Skeletal muscle cell (primary cell): ENCODE results near the gene CHST5.
"Not testable (repeated sequence)": the region's sequence is repeated elsewhere in the genome, so short reads cannot be mapped to it uniquely, and the experiment has no call there.

Source experiments
- DNase-seq: peaks from one replicate; pipeline ENCODE4 v3.0.0-alpha.2; 2010; ENCODE audit warnings: low read depth
- H3K4me3 ChIP-seq: 2 replicates; pipeline ENCODE4 v1.5.1; 2011; ENCODE audit warnings: low read depth, mild to moderate bottlenecking, control low read depth, low read length, moderate library complexity

Gene CHST5

GRCh38 chr16:75555213-75555706 is 19.4 kb upstream of the CHST5 start:
- DNase-seq, result peak; percentile 72
- peak overlapping the region; percentile 91 for H3K4me3 ChIP-seq

- no peak for DNase-seq
- H3K4me3 ChIP-seq, result no peak overlapping the region
Observed at GRCh38 chr16:75552951-75553350, 17.0 kb upstream of the CHST5 start.

DNA sequence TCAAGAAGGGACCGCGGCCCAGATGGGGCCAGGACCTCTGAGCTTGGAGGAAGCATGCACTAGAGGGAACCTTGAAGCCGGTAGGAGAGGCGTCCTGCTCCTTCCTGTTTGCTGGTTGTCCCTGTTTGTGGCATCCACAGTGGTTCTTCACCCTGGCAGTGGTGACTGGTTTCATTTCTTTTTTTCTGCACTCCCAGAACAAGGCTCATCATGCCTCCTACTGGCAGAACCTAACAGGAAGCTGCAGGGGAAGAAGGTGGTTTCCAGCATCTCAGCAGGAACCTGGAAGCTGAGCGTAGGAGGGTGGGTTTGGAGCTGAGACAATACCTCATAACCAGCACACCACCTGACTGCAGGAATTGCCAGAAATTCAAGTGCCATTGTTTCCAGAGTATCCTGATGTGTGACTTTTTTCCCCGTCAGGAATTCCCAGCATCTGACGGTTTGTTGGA is 14.3 kb upstream of the CHST5 start:
- no peak for DNase-seq

DNA sequence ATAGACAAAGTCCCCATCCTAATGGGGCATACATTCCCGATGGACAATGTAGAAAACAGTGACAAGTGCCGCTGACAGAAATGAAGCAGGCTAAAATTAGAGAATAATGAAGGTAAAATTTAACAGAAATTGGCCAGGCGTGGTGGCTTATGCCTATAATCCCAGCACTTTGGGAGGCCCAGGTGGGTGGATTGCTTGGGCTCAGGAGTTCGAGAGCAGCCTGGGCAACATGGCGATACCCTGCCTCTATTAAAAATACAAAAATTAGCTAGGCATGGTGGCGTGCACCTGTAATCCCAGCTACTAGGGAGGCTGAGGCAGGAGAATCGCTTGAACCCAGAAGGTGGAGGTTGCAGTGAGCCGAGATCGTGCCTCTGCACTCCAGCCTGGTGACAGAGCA is 12.5 kb upstream of the CHST5 start:
- not testable (repeated sequence) for H3K4me3 ChIP-seq, DNase-seq

More for the DNA sequence above, 14.3 kb upstream of the CHST5 start:
- H3K4me3 ChIP-seq, result no peak overlapping the region

DNA sequence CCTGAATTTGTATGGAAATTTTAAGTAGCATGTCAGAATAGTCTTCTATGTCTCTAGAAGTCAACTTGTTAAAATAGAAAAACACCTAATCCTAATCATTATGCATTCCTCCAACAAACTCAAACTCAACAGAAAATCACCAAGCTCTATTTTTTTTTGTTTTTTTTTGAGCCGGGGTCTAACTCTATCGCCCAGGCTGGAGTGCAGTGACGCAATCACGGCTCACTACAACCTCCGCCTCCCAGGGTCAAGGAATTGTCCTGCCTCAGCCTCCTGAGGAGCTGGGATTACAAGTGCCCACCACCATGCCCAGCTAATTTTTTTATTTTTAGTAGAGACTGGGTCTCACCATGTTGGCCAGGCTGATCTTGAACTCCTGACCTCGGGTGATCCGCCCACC is 10.4 kb upstream of the CHST5 start:
- DNase-seq, result no peak
- H3K4me3 ChIP-seq, result no peak overlapping the region

GRCh38 chr16:75545879-75546278 is 10.0 kb upstream of the CHST5 start:
- not testable (repeated sequence) for H3K4me3 ChIP-seq, DNase-seq

DNA sequence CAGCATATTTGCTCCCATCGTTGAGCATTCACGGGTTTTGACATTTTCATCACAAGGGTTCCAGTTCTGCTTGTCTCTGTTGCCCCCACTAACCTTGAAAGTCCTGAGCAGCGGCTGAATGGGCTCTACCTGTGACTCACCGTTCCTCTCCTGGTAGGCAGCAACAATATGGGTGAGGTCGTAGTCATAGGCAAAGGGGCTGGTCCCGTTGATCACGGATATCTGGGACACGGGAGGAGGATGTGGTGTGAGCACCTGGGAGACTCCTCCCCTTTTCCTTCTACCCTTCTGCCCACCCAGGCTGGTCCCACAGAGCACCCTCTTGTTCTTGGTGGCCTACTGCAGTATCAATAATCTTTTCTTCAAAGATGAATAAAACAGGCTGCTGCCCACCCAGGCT is 6.6 kb upstream of the CHST5 start:
- H3K4me3 ChIP-seq, DNase-seq: not testable (repeated sequence)

GRCh38 chr16:75541236-75541635 is 5.3 kb upstream of the CHST5 start:
- no peak overlapping the region for H3K4me3 ChIP-seq
- DNase-seq, result no peak

DNA sequence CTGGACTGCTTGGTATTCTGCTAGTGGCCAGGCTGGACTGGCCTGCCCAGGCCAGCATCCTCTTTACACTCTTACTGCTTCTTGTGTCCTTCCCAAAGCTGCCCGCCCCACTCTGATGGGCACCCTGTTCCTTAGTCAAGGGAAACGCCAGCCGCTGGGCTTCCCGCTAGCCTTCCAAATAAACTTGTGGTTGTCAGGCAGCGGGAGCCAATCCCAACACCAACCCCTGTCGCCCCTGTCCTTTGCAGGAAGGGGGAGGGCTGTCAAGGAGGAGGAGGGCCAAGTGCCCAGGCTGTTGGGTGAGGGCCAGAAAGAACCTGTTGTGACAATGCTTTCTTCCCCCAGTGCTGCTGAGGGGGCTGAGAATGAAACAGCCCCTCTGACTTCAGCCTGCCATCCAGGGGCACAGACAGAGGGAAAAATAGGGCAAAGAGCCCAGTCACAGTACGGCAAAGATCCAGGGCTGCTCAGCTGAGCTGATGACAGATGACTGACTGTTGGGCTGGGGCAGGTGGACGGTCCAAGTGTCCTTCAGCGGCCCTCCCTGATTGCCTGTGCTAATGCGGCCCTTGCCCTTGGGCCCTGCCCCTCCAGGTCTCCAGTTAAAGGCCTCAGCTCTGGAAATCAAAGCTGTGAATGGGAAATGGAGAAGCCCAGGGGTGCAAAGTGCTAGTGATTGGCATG is 3.1 kb upstream of the CHST5 start:
- DNase-seq, H3K4me3 ChIP-seq: not testable (repeated sequence)

- no peak for DNase-seq
- no peak overlapping the region for H3K4me3 ChIP-seq
Observed at GRCh38 chr16:75537776-75538175, 1.9 kb upstream of the CHST5 start.

GRCh38 chr16:75535211-75535843 is 581 bp downstream of the CHST5 start:
- H3K4me3 ChIP-seq, result no peak overlapping the region
- no peak for DNase-seq

GRCh38 chr16:75534560-75535205 is 1.2 kb downstream of the CHST5 start:
- no peak overlapping the region for H3K4me3 ChIP-seq
- DNase-seq, result no peak

- no peak overlapping the region for H3K4me3 ChIP-seq
Observed at GRCh38 chr16:75532791-75533190, 3.1 kb downstream of the CHST5 start.

DNA sequence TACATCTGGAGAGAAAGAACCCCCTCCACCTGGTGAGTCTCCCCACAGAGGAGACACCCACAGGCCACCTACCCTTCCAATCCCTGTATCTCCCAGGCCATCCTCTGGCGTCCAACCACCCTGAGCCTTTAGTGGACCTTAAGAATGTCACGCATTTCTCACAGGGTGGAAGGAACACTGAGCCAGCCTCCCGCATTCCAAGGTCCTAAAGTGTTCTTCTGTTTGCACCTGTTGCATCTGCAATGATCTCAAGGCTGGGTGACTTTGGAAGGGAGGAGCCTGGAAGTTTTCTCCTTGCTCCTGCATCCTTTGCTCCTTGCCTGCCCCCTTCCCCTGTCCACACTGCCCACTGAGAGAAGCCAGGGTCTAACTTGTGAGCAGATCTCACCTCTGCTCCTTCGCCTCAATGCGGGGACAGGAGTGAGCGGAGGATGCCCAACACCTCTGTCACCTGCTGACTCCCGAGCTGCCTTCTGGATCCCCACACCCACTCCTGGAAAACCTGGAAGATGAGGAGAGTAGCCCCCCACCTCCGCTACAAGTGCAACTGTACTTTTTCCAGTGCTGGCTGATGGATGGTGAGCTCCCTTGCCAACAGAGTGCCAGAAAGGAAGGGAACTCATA is 3.7 kb downstream of the CHST5 start:
- DNase-seq, result no peak
- H3K4me3 ChIP-seq, result no peak overlapping the region

More at GRCh38 chr16:75532791-75533190, 3.1 kb downstream of the CHST5 start:
- no peak for DNase-seq

GRCh38 chr16:75529959-75530358 is 5.9 kb downstream of the CHST5 start:
- H3K4me3 ChIP-seq, result no peak overlapping the region
- DNase-seq, result no peak

DNA sequence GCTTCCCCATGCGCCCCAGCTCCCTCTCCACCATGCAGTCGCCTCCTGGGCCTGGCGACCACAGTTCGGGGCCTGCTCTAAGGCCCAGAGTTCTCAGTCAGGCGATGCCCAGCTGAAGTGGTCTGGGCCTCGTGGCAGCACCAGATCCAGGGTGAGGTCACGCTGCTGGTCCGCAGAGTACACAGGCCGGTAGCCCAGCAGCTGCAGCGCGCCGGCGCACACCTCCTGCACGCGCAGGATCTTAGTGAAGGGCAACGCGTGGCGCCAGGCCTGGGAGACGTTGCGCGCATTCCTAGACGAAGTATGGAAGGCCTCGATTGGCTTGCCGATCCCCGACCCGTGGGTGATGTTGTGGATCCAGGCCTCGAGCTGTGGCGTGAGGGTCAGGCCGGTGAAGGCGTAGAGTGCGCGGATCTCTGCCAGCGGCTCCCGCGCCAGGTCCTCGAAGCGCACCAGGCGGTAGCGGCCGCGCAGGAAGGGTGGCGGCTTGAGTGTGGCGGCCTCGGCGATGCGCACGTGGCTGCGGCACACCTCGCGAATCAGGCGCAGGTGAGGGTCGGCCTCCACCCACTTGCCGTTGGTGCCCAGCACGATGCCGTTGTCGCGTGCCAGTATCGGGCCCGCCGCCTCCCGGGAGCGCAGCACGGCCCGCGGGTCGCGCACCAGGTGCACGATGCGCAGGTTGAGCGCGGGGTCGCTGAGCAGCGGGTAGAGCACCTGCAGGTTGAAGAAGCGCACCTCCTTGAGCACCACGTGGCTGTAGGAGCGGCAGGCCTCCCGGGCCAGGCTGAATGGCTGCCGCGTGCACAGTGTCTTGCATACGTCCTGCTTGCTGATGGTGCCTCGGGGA is 6.6 kb downstream of the CHST5 start:
- no peak for DNase-seq
- no peak overlapping the region for H3K4me3 ChIP-seq

DNA sequence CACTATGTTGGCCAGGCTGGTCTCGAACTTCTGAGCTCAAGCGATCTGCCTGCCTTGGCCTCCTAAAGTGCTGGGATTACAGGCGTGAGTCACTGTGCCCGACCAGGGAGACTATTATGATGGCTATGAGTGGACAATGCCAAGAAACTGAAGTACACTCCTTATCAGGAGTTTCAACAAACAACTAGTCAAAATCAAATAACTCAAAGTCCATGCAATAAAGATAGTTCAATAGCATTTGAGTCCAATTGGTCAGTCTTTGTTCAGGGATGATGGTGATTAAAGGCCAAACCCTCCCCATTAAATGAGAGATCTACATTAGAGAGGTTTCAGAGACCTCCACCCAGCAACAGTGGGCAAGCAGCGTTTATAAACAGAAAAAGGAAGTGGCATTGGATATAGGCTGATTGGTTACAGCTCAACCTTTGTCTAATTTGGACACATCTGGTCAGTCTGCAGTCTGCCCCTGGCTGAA is 8.0 kb downstream of the CHST5 start:
- no peak for DNase-seq
- no peak overlapping the region for H3K4me3 ChIP-seq

DNA sequence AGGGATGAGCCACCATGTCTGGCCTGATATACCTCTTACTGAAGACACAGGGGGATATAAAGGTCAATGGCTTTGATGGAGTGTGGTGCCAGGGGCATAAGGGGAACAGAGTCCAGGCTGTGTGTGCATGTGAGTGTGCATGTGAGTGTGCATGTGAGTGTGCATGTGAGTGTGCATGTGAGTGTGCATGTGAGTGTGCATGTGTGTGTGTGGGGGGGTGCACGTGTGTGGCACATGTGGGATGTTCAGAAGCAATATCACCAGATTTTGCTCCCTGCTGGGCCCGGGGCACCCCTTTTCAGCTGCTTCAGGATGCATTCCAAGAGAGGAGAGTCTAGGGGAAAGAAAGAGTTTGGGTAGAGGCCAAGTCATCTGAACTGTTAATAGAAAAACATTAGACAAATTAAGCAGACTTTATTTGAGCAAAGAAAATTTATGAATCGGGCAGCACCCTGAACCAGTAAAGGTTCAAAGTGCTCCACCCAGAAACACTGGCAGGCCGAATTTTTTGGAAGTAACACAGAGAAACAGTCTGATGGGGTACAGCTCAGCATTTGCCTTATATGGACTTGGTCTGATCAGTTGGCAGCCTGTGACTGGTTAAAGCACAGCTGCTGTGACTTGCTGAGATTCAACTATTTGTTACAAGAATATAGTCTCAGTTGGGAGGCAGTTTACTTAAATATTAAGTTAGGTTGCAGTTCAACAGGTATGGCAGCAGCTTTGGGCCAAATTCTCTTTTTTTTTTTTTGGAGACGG is 9.7 kb downstream of the CHST5 start:
- no peak overlapping the region for H3K4me3 ChIP-seq
- DNase-seq, result no peak
